ENCODE results near the gene BSG.

GRCh38 chr19:621819-622218 is 49.4 kb downstream of the BSG start:
- TF ChIP-seq SIN3A (IDR thresholded peaks at IDR 0.05; ENCODE audit: borderline replicate concordance, insufficient read depth, low read depth, low read length) (no peak), CTCF (IDR thresholded peaks at IDR 0.05) (no peak), REST (IDR thresholded peaks at IDR 0.05; ENCODE audit: insufficient read depth in 1 of 2, low read depth in 2 of 2, low read length in 1 of 2) (no peak)
